ENCODE measurements around the gene MPDU1. TPM values are rescaled to one million over a fixed set of nuclear protein-coding genes. Genes with fewer than 3 reads are reported as not detected.

Gene MPDU1
- total RNA-seq, 1 experiment from 2014 or later, result 149 TPM

DNA sequence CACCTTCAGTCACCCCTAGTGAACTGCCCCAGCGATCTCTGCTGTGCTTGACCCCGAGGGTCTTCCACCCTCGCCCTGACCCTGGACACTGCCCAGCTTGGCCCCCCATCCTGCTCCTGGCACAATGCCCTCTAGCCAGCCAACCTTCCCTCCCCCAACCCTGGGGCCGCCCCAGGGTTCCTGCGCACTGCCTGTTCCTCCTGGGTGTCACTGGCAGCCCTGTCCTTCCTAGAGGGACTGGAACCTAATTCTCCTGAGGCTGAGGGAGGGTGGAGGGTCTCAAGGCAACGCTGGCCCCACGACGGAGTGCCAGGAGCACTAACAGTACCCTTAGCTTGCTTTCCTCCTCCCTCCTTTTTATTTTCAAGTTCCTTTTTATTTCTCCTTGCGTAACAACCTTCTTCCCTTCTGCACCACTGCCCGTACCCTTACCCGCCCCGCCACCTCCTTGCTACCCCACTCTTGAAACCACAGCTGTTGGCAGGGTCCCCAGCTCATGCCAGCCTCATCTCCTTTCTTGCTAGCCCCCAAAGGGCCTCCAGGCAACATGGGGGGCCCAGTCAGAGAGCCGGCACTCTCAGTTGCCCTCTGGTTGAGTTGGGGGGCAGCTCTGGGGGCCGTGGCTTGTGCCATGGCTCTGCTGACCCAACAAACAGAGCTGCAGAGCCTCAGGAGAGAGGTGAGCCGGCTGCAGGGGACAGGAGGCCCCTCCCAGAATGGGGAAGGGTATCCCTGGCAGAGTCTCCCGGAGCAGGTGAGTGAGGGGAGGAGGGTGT is 24.9 kb upstream of the MPDU1 start, which contains the start of gene TNFSF13:
TSS of gene TNFSF13 (plus strand) at position 207 of the 776 bp plus-strand sequence. CDS start at position 497, 290 bp downstream.
- no peak within 1 kb of the TSS for H3K4me3 ChIP-seq (ENCODE audit: low read depth, low read length, poor library complexity, severe bottlenecking)
- CTCF ChIA-PET, result interaction anchor here (0.5 kb wide), 1 partner anchor 229 kb away, joined by 4 read pairs; the partner anchor contains the start of gene NEURL4

DNA sequence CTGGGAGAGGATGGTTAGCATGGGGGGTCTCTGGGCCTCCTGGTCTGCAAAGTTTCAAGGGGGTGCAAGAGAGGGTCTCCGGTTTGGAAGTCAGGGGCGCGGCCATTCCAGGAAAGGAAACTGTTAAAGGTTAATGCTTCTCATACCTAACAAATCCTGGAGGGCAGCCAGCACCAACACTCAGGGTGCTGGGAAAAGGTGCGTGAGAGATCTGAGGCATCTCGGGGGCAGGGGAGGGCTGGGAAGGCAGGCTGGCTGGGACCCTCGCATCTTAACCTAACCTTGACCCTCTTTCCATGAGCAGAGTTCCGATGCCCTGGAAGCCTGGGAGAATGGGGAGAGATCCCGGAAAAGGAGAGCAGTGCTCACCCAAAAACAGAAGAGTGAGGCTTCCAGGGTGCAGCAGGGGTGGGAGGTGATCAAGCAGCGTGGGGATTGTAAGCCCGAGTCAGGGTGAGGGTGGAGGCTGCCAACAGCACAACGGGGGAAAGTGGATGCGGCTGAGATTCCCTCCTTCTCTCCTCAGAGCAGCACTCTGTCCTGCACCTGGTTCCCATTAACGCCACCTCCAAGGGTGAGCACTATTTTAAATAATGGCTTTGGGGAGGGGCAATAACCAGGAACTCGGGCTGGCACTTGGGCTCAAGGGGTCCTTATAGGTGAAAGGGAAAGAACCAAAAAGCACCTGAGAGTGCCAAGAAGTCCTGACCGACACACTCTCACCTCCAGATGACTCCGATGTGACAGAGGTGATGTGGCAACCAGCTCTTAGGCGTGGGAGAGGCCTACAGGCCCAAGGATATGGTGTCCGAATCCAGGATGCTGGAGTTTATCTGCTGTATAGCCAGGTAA is 24.1 kb upstream of the MPDU1 start:
- Histone ChIP-seq H3K4me3 (ENCODE audit: low read depth, low read length, poor library complexity, severe bottlenecking) (no peak overlapping the region), H3K9me3 (ENCODE audit: low read depth, low read length, poor library complexity, severe bottlenecking) (no peaks in the 10 kb centered on the region), H3K27ac (ENCODE audit: low read depth, low read length, poor library complexity, severe bottlenecking) (peak overlapping the region; percentile 92), H3K27me3 (replicated peaks; ENCODE audit: insufficient read depth, low read depth, low read length, poor library complexity) (no peaks in the 10 kb centered on the region), H3K36me3 (ENCODE audit: insufficient read depth, low read length, poor library complexity, severe bottlenecking) (peaks cover 14% of the 10 kb centered on the region), H3K4me1 (ENCODE audit: insufficient read depth, low read length, poor library complexity, severe bottlenecking) (peaks cover 33% of the 10 kb centered on the region)
- intact Hi-C loops (cut with micrococcal nuclease; ENCODE audit: unreplicated experiment), result loop anchor here (2.0 kb wide), 2 partner anchors 123 to 203 kb away; no protein-coding TSS in a partner anchor
- POLR2A ChIA-PET (ENCODE audit: low non-redundant PET), result interaction anchor here (0.5 kb wide), 2 partner anchors 74 to 76 kb away, joined by 3 to 9 read pairs; partner anchors contain the start of gene POLR2A
- no TSS peak for BruUV-seq (replicated peaks)
- TF ChIP-seq, protein P1, sequence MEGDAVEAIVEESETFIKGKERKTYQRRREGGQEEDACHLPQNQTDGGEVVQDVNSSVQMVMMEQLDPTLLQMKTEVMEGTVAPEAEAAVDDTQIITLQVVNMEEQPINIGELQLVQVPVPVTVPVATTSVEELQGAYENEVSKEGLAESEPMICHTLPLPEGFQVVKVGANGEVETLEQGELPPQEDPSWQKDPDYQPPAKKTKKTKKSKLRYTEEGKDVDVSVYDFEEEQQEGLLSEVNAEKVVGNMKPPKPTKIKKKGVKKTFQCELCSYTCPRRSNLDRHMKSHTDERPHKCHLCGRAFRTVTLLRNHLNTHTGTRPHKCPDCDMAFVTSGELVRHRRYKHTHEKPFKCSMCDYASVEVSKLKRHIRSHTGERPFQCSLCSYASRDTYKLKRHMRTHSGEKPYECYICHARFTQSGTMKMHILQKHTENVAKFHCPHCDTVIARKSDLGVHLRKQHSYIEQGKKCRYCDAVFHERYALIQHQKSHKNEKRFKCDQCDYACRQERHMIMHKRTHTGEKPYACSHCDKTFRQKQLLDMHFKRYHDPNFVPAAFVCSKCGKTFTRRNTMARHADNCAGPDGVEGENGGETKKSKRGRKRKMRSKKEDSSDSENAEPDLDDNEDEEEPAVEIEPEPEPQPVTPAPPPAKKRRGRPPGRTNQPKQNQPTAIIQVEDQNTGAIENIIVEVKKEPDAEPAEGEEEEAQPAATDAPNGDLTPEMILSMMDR (conservative IDR thresholded peaks at IDR 0.05; ENCODE audit: low read depth, low read length), result no peak
- TF ChIP-seq EZH2 (IDR thresholded peaks at IDR 0.05; ENCODE audit: borderline replicate concordance, low read depth, low read length, poor library complexity, severe bottlenecking), result no peak
- CTCF ChIA-PET, result interaction anchor here (0.5 to 1.8 kb wide), 17 partner anchors 11 to 293 kb away, joined by 3 to 32 read pairs (median 4); partner anchors contain the start of genes DNAH2, FGF11, NEURL4 and SLC2A4
- DNase-seq (ENCODE audit: low spot score), result no peak

More for the DNA sequence above, 24.9 kb upstream of the MPDU1 start, which contains the start of gene TNFSF13:
- POLR2A ChIA-PET (ENCODE audit: low non-redundant PET), result interaction anchor here (0.5 kb wide), 1 partner anchor 75 kb away, joined by 9 read pairs; the partner anchor contains the start of gene POLR2A
- BruUV-seq (replicated peaks), result no TSS peak
- peak within 1 kb of the TSS; percentile 68 for H3K27ac ChIP-seq (ENCODE audit: low read depth, low read length, poor library complexity, severe bottlenecking)
- H3K4me1 ChIP-seq (ENCODE audit: insufficient read depth, low read length, poor library complexity, severe bottlenecking), result peaks cover 33% of the 10 kb centered on the region
- peaks cover 5% of the 10 kb centered on the region for H3K36me3 ChIP-seq (ENCODE audit: insufficient read depth, low read length, poor library complexity, severe bottlenecking)
- intact Hi-C loops (cut with micrococcal nuclease; ENCODE audit: unreplicated experiment), result no loop called here
- no peaks in the 10 kb centered on the region for H3K27me3 ChIP-seq (replicated peaks; ENCODE audit: insufficient read depth, low read depth, low read length, poor library complexity)
- TF ChIP-seq EZH2 (IDR thresholded peaks at IDR 0.05; ENCODE audit: borderline replicate concordance, low read depth, low read length, poor library complexity, severe bottlenecking), result no peak
- TF ChIP-seq, protein P1 (conservative IDR thresholded peaks at IDR 0.05; ENCODE audit: low read depth, low read length), result no peak
- DNase-seq (ENCODE audit: low spot score), result no peak
- H3K9me3 ChIP-seq (ENCODE audit: low read depth, low read length, poor library complexity, severe bottlenecking), result no peaks in the 10 kb centered on the region
